ENCODE data around the gene BHMT. TPM values are rescaled to one million over a fixed set of nuclear protein-coding genes. Genes with fewer than 3 reads are reported as not detected.

BHMT gene
- total and polyA plus RNA-seq, 7 donors: 0.12 TPM; not detected in 6

GRCh38 chr5:79080804-79081203 is 30.8 kb upstream of the BHMT start:
- Histone ChIP-seq H3K36me3 (ENCODE audit: insufficient read depth in 1 of 2, low read depth in 1 of 2) (peaks cover 0 to 8% of the 10 kb centered on the region in 2 donors), H3K4me3 (no peak overlapping the region), H3K27me3 (ENCODE audit: insufficient read depth in 3 of 3, low read length in 2 of 3) (no peaks in the 10 kb centered on the region), H3K9me3 (no peaks in the 10 kb centered on the region), H3K27ac (no peak overlapping the region), H3K4me1 (no peaks in the 10 kb centered on the region)
- DNase-seq (no peak), ATAC-seq (no peak)
- 78 to 98% (median 88%) methylated on average over 2 of the region's 2 CpGs for WGBS, 3 donors
- no peak for TF ChIP-seq CTCF (IDR thresholded peaks at IDR 0.05)
- intact Hi-C loops (cut with DNase I): no loop called here

- ATAC-seq (no peak), DNase-seq (no peak)
- WGBS, 3 donors: 91 to 96% (median 92%) methylated on average over 5 of the region's 5 CpGs
- Histone ChIP-seq H3K4me1 (no peaks in the 10 kb centered on the region), H3K4me3 (no peak overlapping the region), H3K36me3 (ENCODE audit: insufficient read depth in 1 of 2, low read depth in 1 of 2) (peaks cover 0 to 8% of the 10 kb centered on the region in 2 donors), H3K9me3 (no peaks in the 10 kb centered on the region), H3K27me3 (ENCODE audit: insufficient read depth in 3 of 3, low read length in 2 of 3) (no peaks in the 10 kb centered on the region), H3K27ac (no peak overlapping the region)
- intact Hi-C loops (cut with DNase I): no loop called here
- no peak for TF ChIP-seq CTCF (IDR thresholded peaks at IDR 0.05)
These were observed 29.8 kb upstream of the BHMT start for GRCh38 chr5:79081779-79082178.

GRCh38 chr5:79086116-79086515 is 25.5 kb upstream of the BHMT start:
- H3K27ac ChIP-seq: no peak overlapping the region
- H3K27me3 ChIP-seq (ENCODE audit: insufficient read depth in 3 of 3, low read length in 2 of 3): no peaks in the 10 kb centered on the region
- H3K4me1 ChIP-seq: no peaks in the 10 kb centered on the region
- no peak overlapping the region for H3K4me3 ChIP-seq
- H3K36me3 ChIP-seq (ENCODE audit: insufficient read depth in 1 of 2, low read depth in 1 of 2): peaks cover 0 to 8% of the 10 kb centered on the region in 2 donors
- DNase-seq (no peak), ATAC-seq (no peak)
- no peak for TF ChIP-seq CTCF (IDR thresholded peaks at IDR 0.05)
- intact Hi-C loops (cut with DNase I): no loop called here
- whole genome bisulfite sequencing, 3 donors: 65 to 68% (median 66%) methylated on average over 2 of the region's 2 CpGs
- H3K9me3 ChIP-seq: no peaks in the 10 kb centered on the region

GRCh38 chr5:79088507-79088906 is 23.1 kb upstream of the BHMT start:
- no peaks in the 10 kb centered on the region for H3K9me3 ChIP-seq
- H3K4me1 ChIP-seq: no peaks in the 10 kb centered on the region
- WGBS, 3 donors: 85 to 90% (median 88%) methylated on average over 4 of the region's 4 CpGs
- H3K27me3 ChIP-seq (ENCODE audit: insufficient read depth in 3 of 3, low read length in 2 of 3): no peaks in the 10 kb centered on the region
- DNase-seq (no peak), ATAC-seq (no peak)
- intact Hi-C loops (cut with DNase I): no loop called here
- TF ChIP-seq CTCF (IDR thresholded peaks at IDR 0.05): no peak
- H3K4me3 ChIP-seq: no peak overlapping the region
- H3K36me3 ChIP-seq (ENCODE audit: insufficient read depth in 1 of 2, low read depth in 1 of 2): no peaks in the 10 kb centered on the region
- H3K27ac ChIP-seq: no peak overlapping the region

GRCh38 chr5:79091064-79091463 is 20.5 kb upstream of the BHMT start:
- TF ChIP-seq CTCF (IDR thresholded peaks at IDR 0.05): no peak
- intact Hi-C loops (cut with DNase I): no loop called here
- Histone ChIP-seq H3K27ac (no peak overlapping the region), H3K4me3 (no peak overlapping the region), H3K4me1 (no peaks in the 10 kb centered on the region), H3K36me3 (ENCODE audit: insufficient read depth in 1 of 2, low read depth in 1 of 2) (no peaks in the 10 kb centered on the region), H3K27me3 (ENCODE audit: insufficient read depth in 3 of 3, low read length in 2 of 3) (no peaks in the 10 kb centered on the region), H3K9me3 (no peaks in the 10 kb centered on the region)
- WGBS, 3 donors: 50 to 56% (median 50%) methylated on average over 3 of the region's 3 CpGs
- DNase-seq (no peak), ATAC-seq (peak in 3 of 4 donors; percentile 69 to 97 (median 96))

Data from psoas muscle (tissue), 8 donors.